ENCODE results near the gene NTRK3.

NTRK3 gene

GRCh38 chr15:88256279-88257230 lies at the start of gene NTRK3:
TSS of gene NTRK3 (minus strand) at chr15:88256739. CDS start at chr15:88256153, 586 bp downstream.
- no peak for DNase-seq

GRCh38 chr15:88303395-88303794 lies 46.9 kb upstream of the NTRK3 start:
- no peak for DNase-seq

GRCh38 chr15:88302373-88302772 lies 45.8 kb upstream of the NTRK3 start:
- DNase-seq = no peak

- no peak for DNase-seq
Observed at GRCh38 chr15:88301311-88301710, 44.8 kb upstream of the NTRK3 start.

GRCh38 chr15:88300861-88301260 lies 44.3 kb upstream of the NTRK3 start:
- DNase-seq = no peak

- no peak for DNase-seq
Observed at GRCh38 chr15:88300089-88300488, 43.5 kb upstream of the NTRK3 start.

- no peak for DNase-seq
Observed at GRCh38 chr15:88299497-88299896, 43.0 kb upstream of the NTRK3 start.

- DNase-seq = no peak
Observed at GRCh38 chr15:88288661-88289060, 32.1 kb upstream of the NTRK3 start.

GRCh38 chr15:88288206-88288605 lies 31.7 kb upstream of the NTRK3 start:
- no peak for DNase-seq

- DNase-seq = no peak
Observed at GRCh38 chr15:88284318-88284998, 27.9 kb upstream of the NTRK3 start.

- DNase-seq = no peak
Observed at GRCh38 chr15:88282614-88283013, 26.1 kb upstream of the NTRK3 start.

- DNase-seq = no peak
Observed at GRCh38 chr15:88276821-88277410, 20.4 kb upstream of the NTRK3 start.

- no peak for DNase-seq
Observed at GRCh38 chr15:88275804-88276203, 19.3 kb upstream of the NTRK3 start.

- no peak for DNase-seq
Observed at GRCh38 chr15:88274553-88275460, 18.3 kb upstream of the NTRK3 start.

- DNase-seq = no peak
Observed at GRCh38 chr15:88272421-88272820, 15.9 kb upstream of the NTRK3 start.

- DNase-seq = no peak
Observed at GRCh38 chr15:88269356-88270062, 13.0 kb upstream of the NTRK3 start.

GRCh38 chr15:88267720-88268119 lies 11.2 kb upstream of the NTRK3 start:
- DNase-seq = no peak

- no peak for DNase-seq
Observed at GRCh38 chr15:88266170-88266569, 9.6 kb upstream of the NTRK3 start.

GRCh38 chr15:88264622-88265021 lies 8.1 kb upstream of the NTRK3 start:
- DNase-seq = no peak

- DNase-seq = no peak
Observed at GRCh38 chr15:88262064-88262463, 5.5 kb upstream of the NTRK3 start.

GRCh38 chr15:88258093-88258641 lies 1.6 kb upstream of the NTRK3 start:
- no peak for DNase-seq
